H9 (cell line): Measurements from ENCODE around the gene MN1. TPM values are rescaled to one million over a fixed set of nuclear protein-coding genes. Genes with fewer than 3 reads are reported as not detected.

Source experiments
- DNase-seq: peaks from one replicate; pipeline ENCODE4 v3.0.0-alpha.2; 2017
- H2AFZ ChIP-seq: one replicate; pipeline ENCODE4 v1.6.1; 2013; ENCODE audit warnings: mild to moderate bottlenecking, low read length, control low read depth, moderate library complexity
- H2AK5ac ChIP-seq: 2 replicates; pipeline ENCODE4 v1.6.1; 2013; ENCODE audit warnings: low read length, control low read depth, mixed read lengths; ENCODE audit not compliant: insufficient read length
- H2BK120ac ChIP-seq: one replicate; pipeline ENCODE4 v1.6.1; 2013; ENCODE audit warnings: low read depth, mild to moderate bottlenecking, low read length, control low read depth, inconsistent platforms; ENCODE audit not compliant: poor library complexity, severe bottlenecking
- H2BK12ac ChIP-seq: 2 replicates; pipeline ENCODE4 v1.6.1; 2013; ENCODE audit warnings: low read length, control low read depth, mixed read lengths, low read depth; ENCODE audit not compliant: insufficient read length
- H2BK15ac ChIP-seq: 2 replicates; pipeline ENCODE4 v1.6.1; 2013; ENCODE audit warnings: low read depth, low read length, control low read depth
- H2BK20ac ChIP-seq: one replicate; pipeline ENCODE4 v1.6.1; 2013; ENCODE audit warnings: low read depth, mild to moderate bottlenecking, low read length, control low read depth, inconsistent platforms; ENCODE audit not compliant: poor library complexity, severe bottlenecking
- H2BK5ac ChIP-seq: 2 replicates; pipeline ENCODE4 v1.6.1; 2013; ENCODE audit warnings: low read length, control low read depth, mixed read lengths; ENCODE audit not compliant: insufficient read length
- H3K14ac ChIP-seq: 2 replicates; pipeline ENCODE4 v1.6.1; 2013; ENCODE audit warnings: low read length, control low read depth; ENCODE audit not compliant: insufficient read depth
- H3K18ac ChIP-seq: 2 replicates; pipeline ENCODE4 v1.6.1; 2013; ENCODE audit warnings: low read depth, mild to moderate bottlenecking, mixed read lengths, low read length, control low read depth; ENCODE audit not compliant: insufficient read length
- H3K23ac ChIP-seq: 2 replicates; pipeline ENCODE4 v1.6.1; 2013; ENCODE audit warnings: low read length, control low read depth, mixed read lengths, low read depth; ENCODE audit not compliant: insufficient read length
- H3K23me2 ChIP-seq: 2 replicates; pipeline ENCODE4 v1.6.1; 2013; ENCODE audit warnings: low read depth, mild to moderate bottlenecking, mixed read lengths, low read length, control low read depth; ENCODE audit not compliant: insufficient read length, poor library complexity, severe bottlenecking
- H3K27ac ChIP-seq: 2 replicates; pipeline ENCODE4 v1.5.1; 2013; ENCODE audit warnings: low read length, control low read depth, mixed read lengths, low read depth; ENCODE audit not compliant: insufficient read length
- H3K27me3 ChIP-seq: 2 replicates; pipeline ENCODE4 v1.6.1; 2013; ENCODE audit warnings: low read length, control low read depth, inconsistent platforms; ENCODE audit not compliant: insufficient read depth
- H3K4ac ChIP-seq: 2 replicates; pipeline ENCODE4 v1.6.1; 2013; ENCODE audit warnings: low read depth, mild to moderate bottlenecking, control low read depth, inconsistent platforms, low read length, moderate library complexity
- H3K4me1 ChIP-seq: 2 replicates; pipeline ENCODE4 v1.6.1; 2013; ENCODE audit warnings: low read length, control low read depth, inconsistent platforms; ENCODE audit not compliant: insufficient read depth
- H3K4me2 ChIP-seq: 2 replicates; pipeline ENCODE4 v1.6.1; 2013; ENCODE audit warnings: low read length, control low read depth, mixed read lengths; ENCODE audit not compliant: insufficient read length, insufficient read depth
- H3K56ac ChIP-seq: 2 replicates; pipeline ENCODE4 v1.6.1; 2013; ENCODE audit warnings: low read depth, mild to moderate bottlenecking, mixed read lengths, low read length, control low read depth; ENCODE audit not compliant: insufficient read length
- H3K79me1 ChIP-seq: 2 replicates; pipeline ENCODE4 v1.6.1; 2013; ENCODE audit warnings: low read depth, mild to moderate bottlenecking, moderate library complexity, low read length, control low read depth, inconsistent platforms; ENCODE audit not compliant: insufficient read depth, poor library complexity, severe bottlenecking
- H3K79me2 ChIP-seq: 2 replicates; pipeline ENCODE4 v1.6.1; 2013; ENCODE audit warnings: low read length, control low read depth, inconsistent platforms; ENCODE audit not compliant: insufficient read depth
- H3K9ac ChIP-seq: 2 replicates; pipeline ENCODE4 v1.6.1; 2013; ENCODE audit warnings: low read length, control low read depth, mixed read lengths; ENCODE audit not compliant: insufficient read length; ENCODE audit errors: extremely low read depth
- H3K9me3 ChIP-seq: one replicate; pipeline ENCODE4 v1.6.1; 2013; ENCODE audit warnings: low read depth, low read length, inconsistent platforms; ENCODE audit not compliant: control insufficient read depth
- H3T11ph ChIP-seq: one replicate; pipeline ENCODE4 v1.6.1; 2013; ENCODE audit warnings: mild to moderate bottlenecking, low read length, control low read depth, inconsistent platforms
- H4K20me1 ChIP-seq: one replicate; pipeline ENCODE4 v1.6.1; 2013; ENCODE audit not compliant: control insufficient read depth, insufficient read length, insufficient read depth
- H4K5ac ChIP-seq: 2 replicates; pipeline ENCODE4 v1.6.1; 2013; ENCODE audit warnings: low read depth, mild to moderate bottlenecking, mixed read lengths, low read length, control low read depth; ENCODE audit not compliant: insufficient read length
- H4K8ac ChIP-seq: replicated peaks from 2 replicates; pipeline ENCODE4 v1.6.1; 2013; ENCODE audit warnings: low read length, control low read depth, mixed read lengths, low read depth; ENCODE audit not compliant: insufficient read length
- H4K91ac ChIP-seq: 2 replicates; pipeline ENCODE4 v1.6.1; 2013; ENCODE audit warnings: low read depth, mild to moderate bottlenecking, moderate library complexity, mixed read lengths, low read length, control low read depth; ENCODE audit not compliant: insufficient read length
- H3K27ac Mint-ChIP-seq, 3 experiments: 2 replicates in 2 of 3; 3 replicates in 1 of 3; pipeline ENCODE4 v1.8.0; 2020 to 2021; ENCODE audit warnings: mixed read lengths in 3 of 3, mild to moderate bottlenecking in 1 of 3, moderate library complexity in 1 of 3
- H3K27me3 Mint-ChIP-seq: 2 replicates; pipeline ENCODE4 v1.8.0; 2021; ENCODE audit warnings: low read depth, mild to moderate bottlenecking, moderate library complexity, mixed read lengths
- H3K36me3 Mint-ChIP-seq, 3 experiments: 2 replicates in 2 of 3; 3 replicates in 1 of 3; pipeline ENCODE4 v1.8.0; 2020 to 2021; ENCODE audit warnings: low read depth in 3 of 3, mixed read lengths in 3 of 3; ENCODE audit not compliant: insufficient read depth in 1 of 3
- H3K4me1 Mint-ChIP-seq, 2 experiments: 2 replicates each; pipeline ENCODE4 v1.8.0; 2020; ENCODE audit warnings: mixed read lengths in 2 of 2
- H3K4me3 Mint-ChIP-seq, 2 experiments: 2 replicates in 1 of 2; 3 replicates in 1 of 2; pipeline ENCODE4 v1.8.0; 2020 to 2021; ENCODE audit warnings: mild to moderate bottlenecking in 2 of 2, mixed read lengths in 2 of 2, moderate library complexity in 1 of 2
- H3K9me3 Mint-ChIP-seq, 2 experiments: 2 replicates in 1 of 2; 3 replicates in 1 of 2; pipeline ENCODE4 v1.8.0; 2020; ENCODE audit warnings: mild to moderate bottlenecking in 2 of 2, mixed read lengths in 2 of 2, moderate library complexity in 1 of 2
- WGBS: extraction: QIAGEN DNeasy Blood & Tissue Kit; methylation state at CpG from one replicate; pipeline ENCODE4 v1.1.7; 2013; ENCODE audit warnings: missing lambda C conversion rate, low lambda C conversion rate, mixed read lengths; ENCODE audit not compliant: insufficient read length; ENCODE audit errors: extremely low coverage; 5-methylcytosine and 5-hydroxymethylcytosine counted together
- total RNA-seq: library from RNA; stranded (reverse); gene quantifications from 2 replicates; pipeline ENCODE4 v1.2.1, GENCODE V29; 2021
- TF ChIP-seq, protein P1 (sequence below): fragments of 200-600 bp; sonication (generic); conservative IDR thresholded peaks from 3 replicates; pipeline ENCODE4 v1.8.0; 2021; ENCODE audit warnings: antibody characterized with exemption, mild to moderate bottlenecking

The MN1 gene
- total RNA-seq, 1 experiment from 2014 or later = 2.8 TPM

DNA sequence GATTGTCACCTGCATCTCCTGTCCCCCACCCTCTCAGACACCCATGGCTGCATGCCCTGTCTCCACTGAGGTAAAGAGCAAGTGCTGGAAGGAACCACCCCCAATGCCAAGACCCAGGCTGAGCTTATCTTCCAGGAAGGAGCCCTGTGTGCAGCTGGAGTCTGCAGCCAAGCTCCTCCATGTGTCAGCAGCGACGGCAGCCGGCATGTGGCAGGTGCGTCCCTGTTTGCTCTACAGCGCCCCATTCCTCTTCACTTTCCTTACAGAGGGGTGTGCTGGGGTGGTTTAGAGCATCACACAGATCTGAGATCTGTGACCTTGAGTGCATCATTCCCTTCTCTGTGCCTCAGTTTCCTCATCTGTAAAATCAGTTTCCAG, 7.7 kb upstream of the MN1 start:
- no peak overlapping the region for H2BK15ac ChIP-seq
- H3K27me3 ChIP-seq = peaks cover 3% of the 10 kb centered on the region; the same call in 1 of the 2 replicates
- H2AK5ac ChIP-seq = no peak overlapping the region
- H3K9ac ChIP-seq = no peak overlapping the region
- no peak overlapping the region for H4K5ac ChIP-seq
- no peaks in the 10 kb centered on the region for H3K79me2 ChIP-seq
- Mint-ChIP-seq H3K4me3 (no peak overlapping the region), H3K27me3 (peaks cover 39% of the 10 kb centered on the region), H3K27ac (no peak overlapping the region), H3K4me1 (peaks cover 27 to 40% of the 10 kb centered on the region in 2 experiments), H3K9me3 (no peaks in the 10 kb centered on the region; a peak in 2 of 5 replicates), H3K36me3 (no peaks in the 10 kb centered on the region; a peak in 1 of 7 replicates)
- no peak overlapping the region for H3K27ac ChIP-seq
- no peak overlapping the region for H3K4me2 ChIP-seq
- no peak overlapping the region for H2BK12ac ChIP-seq
- H3K4ac ChIP-seq = no peak overlapping the region
- no peak overlapping the region for H3K14ac ChIP-seq
- H4K20me1 ChIP-seq = no peaks in the 10 kb centered on the region
- TF ChIP-seq, protein P1, sequence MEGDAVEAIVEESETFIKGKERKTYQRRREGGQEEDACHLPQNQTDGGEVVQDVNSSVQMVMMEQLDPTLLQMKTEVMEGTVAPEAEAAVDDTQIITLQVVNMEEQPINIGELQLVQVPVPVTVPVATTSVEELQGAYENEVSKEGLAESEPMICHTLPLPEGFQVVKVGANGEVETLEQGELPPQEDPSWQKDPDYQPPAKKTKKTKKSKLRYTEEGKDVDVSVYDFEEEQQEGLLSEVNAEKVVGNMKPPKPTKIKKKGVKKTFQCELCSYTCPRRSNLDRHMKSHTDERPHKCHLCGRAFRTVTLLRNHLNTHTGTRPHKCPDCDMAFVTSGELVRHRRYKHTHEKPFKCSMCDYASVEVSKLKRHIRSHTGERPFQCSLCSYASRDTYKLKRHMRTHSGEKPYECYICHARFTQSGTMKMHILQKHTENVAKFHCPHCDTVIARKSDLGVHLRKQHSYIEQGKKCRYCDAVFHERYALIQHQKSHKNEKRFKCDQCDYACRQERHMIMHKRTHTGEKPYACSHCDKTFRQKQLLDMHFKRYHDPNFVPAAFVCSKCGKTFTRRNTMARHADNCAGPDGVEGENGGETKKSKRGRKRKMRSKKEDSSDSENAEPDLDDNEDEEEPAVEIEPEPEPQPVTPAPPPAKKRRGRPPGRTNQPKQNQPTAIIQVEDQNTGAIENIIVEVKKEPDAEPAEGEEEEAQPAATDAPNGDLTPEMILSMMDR = no peak
- H2BK120ac ChIP-seq = no peak overlapping the region
- no peak overlapping the region for H4K91ac ChIP-seq
- no peak overlapping the region for H3T11ph ChIP-seq
- DNase-seq = peak; percentile 52
- H2BK5ac ChIP-seq = no peak overlapping the region
- no CpG with 5 or more reads among the region's 5 CpGs for WGBS
- no peak overlapping the region for H3K56ac ChIP-seq
- no peaks in the 10 kb centered on the region for H3K4me1 ChIP-seq
- no peak overlapping the region for H3K18ac ChIP-seq
- H3K23ac ChIP-seq = no peak overlapping the region
- no peaks in the 10 kb centered on the region for H3K9me3 ChIP-seq
- no peaks in the 10 kb centered on the region for H3K79me1 ChIP-seq
- H4K8ac ChIP-seq = no peak overlapping the region
- H2BK20ac ChIP-seq = no peak overlapping the region
- H3K23me2 ChIP-seq = no peaks in the 10 kb centered on the region
- no peak overlapping the region for H2AFZ ChIP-seq
